ENCODE data around the gene IFNGR2. TPM values are rescaled to one million over a fixed set of nuclear protein-coding genes. Genes with fewer than 3 reads are reported as not detected.

The IFNGR2 gene
- total RNA-seq, 1 donor from 2014 or later: 59.9 TPM

GRCh38 chr21:33427051-33427450, 23.8 kb downstream of the IFNGR2 start:
- TF ChIP-seq CTCF (conservative IDR thresholded peaks at IDR 0.05; ENCODE audit: low read depth, low read length): no peak
- DNase-seq (ENCODE audit: low read depth): no peak
- no peak overlapping the region for H3K4me3 ChIP-seq (ENCODE audit: low read depth, low read length)

GRCh38 chr21:33428669-33429068, 25.5 kb downstream of the IFNGR2 start:
- H3K4me3 ChIP-seq (ENCODE audit: low read depth, low read length): no peak overlapping the region
- DNase-seq (ENCODE audit: low read depth): no peak
- no peak for TF ChIP-seq CTCF (conservative IDR thresholded peaks at IDR 0.05; ENCODE audit: low read depth, low read length)

GRCh38 chr21:33430858-33431257, 27.6 kb downstream of the IFNGR2 start:
- no peak for TF ChIP-seq CTCF (conservative IDR thresholded peaks at IDR 0.05; ENCODE audit: low read depth, low read length)
- no peak for DNase-seq (ENCODE audit: low read depth)
- H3K4me3 ChIP-seq (ENCODE audit: low read depth, low read length): no peak overlapping the region

- DNase-seq (ENCODE audit: low read depth): no peak
- H3K4me3 ChIP-seq (ENCODE audit: low read depth, low read length): no peak overlapping the region
- no peak for TF ChIP-seq CTCF (conservative IDR thresholded peaks at IDR 0.05; ENCODE audit: low read depth, low read length)
These were observed 29.3 kb downstream of the IFNGR2 start for GRCh38 chr21:33432496-33432895.

- TF ChIP-seq CTCF (conservative IDR thresholded peaks at IDR 0.05; ENCODE audit: low read depth, low read length): no peak
- DNase-seq (ENCODE audit: low read depth): no peak
- H3K4me3 ChIP-seq (ENCODE audit: low read depth, low read length): no peak overlapping the region
These were observed 29.8 kb downstream of the IFNGR2 start for GRCh38 chr21:33433001-33433400.

GRCh38 chr21:33433425-33434114, 30.4 kb downstream of the IFNGR2 start:
- TF ChIP-seq CTCF (conservative IDR thresholded peaks at IDR 0.05; ENCODE audit: low read depth, low read length): no peak
- no peak overlapping the region for H3K4me3 ChIP-seq (ENCODE audit: low read depth, low read length)
- no peak for DNase-seq (ENCODE audit: low read depth)

GRCh38 chr21:33434770-33435360, 31.7 kb downstream of the IFNGR2 start:
- DNase-seq (ENCODE audit: low read depth): peak; percentile 66
- TF ChIP-seq CTCF (conservative IDR thresholded peaks at IDR 0.05; ENCODE audit: low read depth, low read length): no peak
- H3K4me3 ChIP-seq (ENCODE audit: low read depth, low read length): no peak overlapping the region
